ENCODE results near the gene LUZP4. TPM values are rescaled to one million over a fixed set of nuclear protein-coding genes. Genes with fewer than 3 reads are reported as not detected.

LUZP4 gene
- total and polyA plus RNA-seq, 10 of the 15 experiments (the other 5 are each of a cell fraction or from before 2014, with no cell fraction given), result not detected

DNA sequence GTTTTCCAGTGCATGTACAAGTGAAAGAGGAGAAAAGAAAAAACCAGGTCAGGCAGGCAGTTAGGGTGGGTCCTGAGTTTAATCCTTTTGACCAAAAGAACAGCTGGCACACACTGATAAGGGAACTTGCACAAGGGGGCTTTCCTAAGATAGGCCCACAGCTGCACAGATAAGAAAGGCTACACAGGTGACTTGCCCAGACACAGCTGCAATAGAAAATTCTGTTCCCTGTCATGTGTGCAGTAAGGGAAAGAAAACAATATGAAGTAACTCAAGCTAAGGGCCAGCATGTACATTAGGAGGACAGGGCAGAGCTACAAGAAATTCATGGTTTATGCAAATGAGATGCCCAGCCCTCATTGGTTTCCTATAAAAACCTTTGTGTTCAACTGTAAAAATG is 32.9 kb downstream of the LUZP4 start:
- DNase-seq (ENCODE audit: low read depth, low spot score), result no peak
- peak; percentile 72; the same call in 1 of the 2 replicates for TF ChIP-seq TCF12 (IDR thresholded peaks at IDR 0.05; ENCODE audit: low read depth, low read length)
- TF ChIP-seq ZNF687 (IDR thresholded peaks at IDR 0.05), result peak; percentile 26; the same call in 1 of the 2 replicates
- no peak for TF ChIP-seq EZH2 (IDR thresholded peaks at IDR 0.05; ENCODE audit: borderline replicate concordance, control insufficient read depth, low read depth, low read length)
- no peaks in the 10 kb centered on the region for H3K9me3 ChIP-seq (replicated peaks; ENCODE audit: control insufficient read depth, insufficient read depth, low read length)
- H4K20me1 ChIP-seq (ENCODE audit: control insufficient read depth, insufficient read depth), result no peaks in the 10 kb centered on the region
- no peaks in the 10 kb centered on the region for H3K79me2 ChIP-seq (ENCODE audit: control insufficient read depth, insufficient read depth, low read length)
- ChIA-PET SMC1A (ENCODE audit: uncharacterized antibody, unreplicated experiment) (interaction anchor here (0.8 to 1.2 kb wide), 2 partner anchors 10 to 13 kb away, joined by 3 read pairs; no protein-coding TSS in a partner anchor), POLR2A (interaction anchor here (0.6 kb wide), 1 partner anchor 78 kb away, joined by 3 read pairs; no protein-coding TSS in a partner anchor), CTCF (interaction anchor here (1.3 kb wide), 1 partner anchor 9 kb away, joined by 5 read pairs; no protein-coding TSS in a partner anchor), RAD21 (ENCODE audit: unreplicated experiment) (interaction anchor here (1.1 kb wide), 1 partner anchor 8 kb away, joined by 3 read pairs; no protein-coding TSS in a partner anchor)
- in situ Hi-C loops (cut with MboI), result no loop called here
- H3K4me3 ChIP-seq, result no peak overlapping the region
- no peak overlapping the region for H2AFZ ChIP-seq (ENCODE audit: control insufficient read depth, low read depth, low read length)
- H3K27ac ChIP-seq (ENCODE audit: control insufficient read depth, insufficient read depth), result no peak overlapping the region
- no peak for FAIRE-seq
- intact Hi-C loops (cut with micrococcal nuclease; ENCODE audit: unreplicated experiment), result no loop called here
- no TSS peak for BruUV-seq (replicated peaks)
- H3K9ac ChIP-seq (ENCODE audit: control insufficient read depth, insufficient read depth, low read length), result no peak overlapping the region
- no peaks in the 10 kb centered on the region for H3K36me3 ChIP-seq (ENCODE audit: control insufficient read depth in 2 of 2, insufficient read depth in 2 of 2, low read length in 1 of 2)
- ATAC-seq, result no peak; the same call in 1 of the 3 replicates
- no peaks in the 10 kb centered on the region for H3K4me1 ChIP-seq (ENCODE audit: control insufficient read depth, insufficient read depth, low read length)
- no peak overlapping the region for H3K4me2 ChIP-seq (ENCODE audit: control insufficient read depth, insufficient read depth)
- no peaks in the 10 kb centered on the region for H3K27me3 ChIP-seq (replicated peaks in 1 of 2; ENCODE audit: control insufficient read depth in 2 of 2, insufficient read depth in 2 of 2, low read length in 1 of 2)
